GM12873 (cell line): ENCODE data around the gene MTMR4.

Experiments
- TF ChIP-seq, protein P1 (sequence below): IDR thresholded peaks from 2 replicates; pipeline ENCODE4 v1.5.1; 2012; ENCODE audit warnings: low read depth, mild to moderate bottlenecking, moderate library complexity, low read length, control low read depth; ENCODE audit not compliant: insufficient read depth; ENCODE audit errors: missing control alignments

MTMR4 gene

GRCh38 chr17:58531661-58532554 lies 17.5 kb upstream of the MTMR4 start:
- TF ChIP-seq, protein P1, sequence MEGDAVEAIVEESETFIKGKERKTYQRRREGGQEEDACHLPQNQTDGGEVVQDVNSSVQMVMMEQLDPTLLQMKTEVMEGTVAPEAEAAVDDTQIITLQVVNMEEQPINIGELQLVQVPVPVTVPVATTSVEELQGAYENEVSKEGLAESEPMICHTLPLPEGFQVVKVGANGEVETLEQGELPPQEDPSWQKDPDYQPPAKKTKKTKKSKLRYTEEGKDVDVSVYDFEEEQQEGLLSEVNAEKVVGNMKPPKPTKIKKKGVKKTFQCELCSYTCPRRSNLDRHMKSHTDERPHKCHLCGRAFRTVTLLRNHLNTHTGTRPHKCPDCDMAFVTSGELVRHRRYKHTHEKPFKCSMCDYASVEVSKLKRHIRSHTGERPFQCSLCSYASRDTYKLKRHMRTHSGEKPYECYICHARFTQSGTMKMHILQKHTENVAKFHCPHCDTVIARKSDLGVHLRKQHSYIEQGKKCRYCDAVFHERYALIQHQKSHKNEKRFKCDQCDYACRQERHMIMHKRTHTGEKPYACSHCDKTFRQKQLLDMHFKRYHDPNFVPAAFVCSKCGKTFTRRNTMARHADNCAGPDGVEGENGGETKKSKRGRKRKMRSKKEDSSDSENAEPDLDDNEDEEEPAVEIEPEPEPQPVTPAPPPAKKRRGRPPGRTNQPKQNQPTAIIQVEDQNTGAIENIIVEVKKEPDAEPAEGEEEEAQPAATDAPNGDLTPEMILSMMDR, result no peak

GRCh38 chr17:58531122-58531521 lies 16.7 kb upstream of the MTMR4 start:
- TF ChIP-seq, protein P1, result no peak

GRCh38 chr17:58530655-58531054 lies 16.2 kb upstream of the MTMR4 start:
- TF ChIP-seq, protein P1, result no peak

GRCh38 chr17:58529275-58529674 lies 14.8 kb upstream of the MTMR4 start:
- TF ChIP-seq, protein P1, result no peak

DNA sequence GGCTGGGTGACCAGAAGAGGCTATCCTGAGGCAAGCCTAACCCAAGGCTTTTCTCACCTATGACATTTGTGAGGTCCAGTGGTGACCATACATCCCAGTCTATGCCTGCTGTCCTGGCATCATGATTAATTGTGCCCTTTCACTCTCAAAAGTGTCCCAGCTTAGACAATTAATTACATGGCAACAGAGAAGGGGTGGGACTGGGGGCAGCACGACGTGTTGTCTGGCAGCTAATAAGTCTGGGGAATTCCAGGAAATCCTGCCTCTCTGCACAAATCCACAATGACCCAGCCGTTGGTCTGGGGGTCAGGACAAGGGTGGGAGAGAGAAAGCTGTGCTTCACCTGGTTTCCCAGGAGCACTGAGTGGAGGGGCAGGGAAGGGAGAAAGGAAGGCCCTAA lies 14.0 kb upstream of the MTMR4 start:
- TF ChIP-seq, protein P1, result no peak

GRCh38 chr17:58527949-58528348 lies 13.5 kb upstream of the MTMR4 start:
- TF ChIP-seq, protein P1, result no peak

- TF ChIP-seq, protein P1, result peak; percentile 69
Observed at GRCh38 chr17:58527306-58527705, 12.9 kb upstream of the MTMR4 start.
